Embryonic facial prominence (tissue), 1 donor: ENCODE data around the gene ADAM12.
"Not testable (repeated sequence)": the region's sequence is repeated elsewhere in the genome, so short reads cannot be mapped to it uniquely, and the experiment has no call there.

Experiments
- DNase-seq: peaks from one replicate; pipeline ENCODE4 v3.0.0-alpha.2; 2016; ENCODE audit errors: extremely low spot score

ADAM12 gene

DNA sequence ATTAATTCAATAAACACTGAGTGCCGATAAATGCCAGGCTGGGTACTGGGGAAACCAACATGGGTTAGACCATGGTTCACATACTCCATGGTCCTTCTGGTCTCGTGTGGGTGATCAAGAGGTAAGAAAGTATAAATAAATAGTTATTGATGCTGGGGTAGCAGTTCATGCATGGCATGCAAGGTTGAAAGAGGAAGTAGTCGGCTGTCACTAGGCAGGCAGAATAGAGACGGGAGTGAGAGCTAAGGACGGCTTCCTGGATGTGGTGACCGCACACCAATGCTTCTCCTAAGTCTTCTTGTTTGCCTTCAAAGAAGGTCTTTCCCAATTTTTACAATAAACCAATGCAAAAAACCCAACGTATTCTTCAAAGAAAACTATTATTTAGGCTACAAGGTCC, 208.6 kb downstream of the ADAM12 start:
- DNase-seq: no peak

GRCh38 chr10:126177417-126178030, 210.8 kb downstream of the ADAM12 start:
- DNase-seq: no peak

DNA sequence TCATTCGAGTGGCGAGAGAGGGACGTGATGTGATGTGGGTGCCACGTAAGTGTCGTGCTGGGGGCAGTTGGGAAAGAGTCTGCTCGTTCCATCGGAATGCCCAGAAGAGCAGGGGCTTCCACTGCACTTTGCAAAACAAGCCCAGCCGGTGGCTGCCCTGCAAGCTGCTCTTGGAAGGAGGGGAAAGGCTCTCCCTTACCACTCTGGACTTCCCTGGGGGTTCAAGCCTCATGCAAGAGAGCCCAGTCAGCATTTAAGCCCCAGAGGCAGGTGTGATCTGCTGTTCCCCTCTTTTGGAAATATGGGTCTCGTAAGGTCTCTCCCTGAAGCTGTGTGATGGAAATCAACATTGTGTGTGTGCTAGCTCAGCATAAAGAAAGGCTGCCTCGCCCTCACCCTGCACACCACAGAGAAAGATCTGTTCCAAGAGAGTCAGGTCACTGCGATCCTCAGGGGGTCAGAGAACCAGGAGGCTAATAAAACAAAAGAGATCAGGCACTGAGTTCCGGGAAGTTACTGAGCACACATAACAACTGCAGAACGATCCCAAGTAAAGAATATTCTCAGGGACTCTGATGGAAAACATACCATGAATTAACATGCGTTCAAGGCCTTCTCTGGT, 212.5 kb downstream of the ADAM12 start:
- no peak for DNase-seq

DNA sequence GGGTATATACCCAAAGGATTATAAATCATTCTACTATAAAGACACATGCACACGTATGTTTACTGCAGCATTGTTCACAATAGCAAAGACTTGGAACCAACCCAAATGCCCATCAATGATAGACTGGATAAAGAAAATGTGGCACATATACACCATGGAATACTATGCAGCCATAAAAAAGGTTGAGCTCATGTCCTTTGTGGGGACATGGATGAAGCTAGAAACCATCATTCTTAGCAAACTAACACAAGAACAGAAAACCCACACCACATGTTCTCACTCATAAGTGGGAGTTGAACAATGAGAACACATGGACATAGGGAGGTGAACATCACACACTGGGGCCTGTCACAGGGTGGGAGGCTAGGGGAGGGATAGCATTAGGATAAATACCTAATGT, 215.5 kb downstream of the ADAM12 start:
- not testable (repeated sequence) for DNase-seq

GRCh38 chr10:126171555-126171954, 216.7 kb downstream of the ADAM12 start:
- peak; percentile 72 for DNase-seq

- DNase-seq: no peak
These were observed 217.5 kb downstream of the ADAM12 start for GRCh38 chr10:126170776-126171175.

- no peak for DNase-seq
These were observed 217.9 kb downstream of the ADAM12 start for GRCh38 chr10:126170371-126170770.

DNA sequence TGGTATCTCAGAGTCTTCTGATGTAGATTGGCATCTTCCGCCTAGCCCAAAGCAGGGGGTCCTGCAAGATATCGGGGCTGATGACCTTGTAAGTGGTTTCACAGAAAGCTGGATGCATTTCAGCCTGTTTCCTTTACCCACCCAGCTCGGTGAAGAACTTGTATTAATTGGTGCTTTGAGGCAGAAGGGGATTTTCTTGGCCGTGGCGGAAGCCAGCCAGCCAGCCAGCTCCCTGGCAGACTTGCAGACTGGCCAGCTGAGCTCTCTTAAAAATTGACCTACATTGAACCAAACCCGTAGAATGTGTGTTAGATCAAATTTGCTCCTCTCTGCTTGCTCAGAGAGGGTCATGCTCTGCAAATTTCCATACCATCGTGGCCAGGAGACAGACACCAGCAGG, 218.4 kb downstream of the ADAM12 start:
- DNase-seq: no peak

DNA sequence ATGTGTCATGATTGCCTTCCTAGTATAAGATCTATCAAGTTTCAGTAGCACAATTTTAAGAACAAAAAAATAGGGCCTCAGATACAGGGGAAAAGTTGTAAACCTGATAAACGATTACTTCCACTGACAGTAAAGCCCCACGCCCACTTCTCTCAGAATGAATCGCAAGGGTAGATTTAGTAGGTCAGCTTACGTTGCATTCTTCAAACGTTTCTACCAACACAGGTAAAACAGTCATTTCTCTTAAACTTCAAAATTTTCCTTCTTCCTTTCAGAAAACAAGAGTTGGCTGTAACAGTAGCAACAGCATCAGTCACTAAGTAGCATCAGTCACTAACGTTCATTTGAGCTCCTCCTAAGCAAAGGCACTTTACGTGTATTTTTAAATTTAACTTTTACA, 221.5 kb downstream of the ADAM12 start:
- DNase-seq: no peak

DNA sequence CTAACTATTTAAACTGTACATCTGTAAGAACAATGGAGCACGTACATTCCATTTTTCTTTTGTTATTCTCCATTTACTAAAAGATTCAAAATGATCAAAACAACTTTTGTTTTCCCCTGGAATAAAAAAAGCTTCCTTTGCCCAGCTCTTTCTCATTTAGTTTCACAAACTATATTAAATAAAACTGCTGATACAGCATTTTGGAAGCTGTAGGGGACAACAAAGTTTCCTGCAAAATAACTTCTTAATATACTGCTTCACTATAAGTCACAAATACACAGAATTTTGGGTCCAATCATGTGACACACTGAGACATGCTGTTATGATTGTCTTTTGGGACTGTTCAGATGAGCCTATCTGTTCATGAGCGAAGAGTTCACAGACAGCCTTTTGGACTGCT, 222.4 kb downstream of the ADAM12 start:
- DNase-seq: no peak

DNA sequence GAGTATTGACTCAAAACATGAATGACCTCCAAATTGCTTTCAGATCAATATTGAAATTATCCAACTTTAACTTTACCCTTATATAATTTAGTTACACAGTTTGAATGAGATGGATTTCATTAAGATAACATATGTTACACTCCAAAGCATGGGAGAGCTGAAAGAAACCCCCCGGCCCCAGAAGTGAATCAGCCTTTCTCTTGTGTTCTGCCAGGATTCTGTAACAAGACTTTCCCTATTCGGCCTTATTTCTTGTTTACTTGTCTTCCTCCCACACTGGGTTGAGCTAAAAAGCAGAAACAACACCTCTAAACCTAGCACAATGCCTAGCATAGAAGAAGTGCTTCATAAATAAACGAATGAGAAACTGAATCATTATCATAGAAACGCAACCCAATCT, 224.8 kb downstream of the ADAM12 start:
- no peak for DNase-seq

DNA sequence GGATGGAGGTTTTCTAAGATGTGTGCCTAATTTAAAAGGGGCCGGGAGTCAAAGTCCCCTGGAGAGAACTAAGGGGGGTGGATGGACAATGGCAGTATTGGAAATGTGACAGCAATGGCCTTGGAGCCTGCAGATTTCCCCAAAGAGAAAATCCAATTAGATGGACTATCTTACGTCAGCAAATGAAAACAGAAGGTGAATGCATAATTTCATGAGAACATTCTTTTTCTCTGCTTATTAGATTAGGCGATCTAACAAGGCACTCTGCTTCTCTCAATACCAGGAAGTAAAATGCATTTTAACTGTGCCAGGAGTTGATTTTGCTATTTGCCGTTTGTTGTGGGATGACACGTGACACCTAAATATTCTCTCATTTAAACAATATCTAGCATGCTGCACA, 226.6 kb downstream of the ADAM12 start:
- DNase-seq: no peak

DNA sequence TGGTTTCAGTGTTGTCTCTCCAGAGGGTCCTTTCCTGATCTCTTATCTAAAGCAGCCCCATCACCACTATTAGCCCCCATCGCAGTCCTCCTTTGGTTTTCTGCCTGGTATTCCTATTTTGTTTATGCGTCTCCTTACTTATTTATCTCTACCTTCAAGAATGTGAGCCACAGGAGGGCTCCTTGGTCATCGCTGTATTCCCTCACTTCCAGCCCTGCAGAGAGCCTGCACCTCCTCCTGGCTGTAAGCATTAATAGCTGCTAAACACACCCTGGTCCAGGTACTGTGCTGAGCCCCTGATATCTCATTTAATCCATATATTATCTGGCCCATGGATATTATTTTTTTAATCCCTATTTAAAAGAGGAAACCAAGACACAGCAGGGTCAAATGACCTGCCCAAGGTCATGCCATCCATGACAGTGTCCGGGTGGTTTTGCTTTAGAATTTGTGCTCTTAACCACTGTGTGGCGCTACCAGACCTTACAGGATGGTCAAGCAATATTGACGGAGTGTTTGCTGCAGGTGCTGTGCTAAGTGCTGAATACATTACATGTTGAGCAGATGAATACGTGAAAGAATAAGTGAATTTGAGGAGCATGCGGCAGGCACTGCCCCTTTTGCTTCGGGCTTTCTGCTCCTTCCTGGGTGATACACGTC, 227.2 kb downstream of the ADAM12 start:
- no peak for DNase-seq

GRCh38 chr10:126160571-126160970, 227.7 kb downstream of the ADAM12 start:
- DNase-seq: no peak

DNA sequence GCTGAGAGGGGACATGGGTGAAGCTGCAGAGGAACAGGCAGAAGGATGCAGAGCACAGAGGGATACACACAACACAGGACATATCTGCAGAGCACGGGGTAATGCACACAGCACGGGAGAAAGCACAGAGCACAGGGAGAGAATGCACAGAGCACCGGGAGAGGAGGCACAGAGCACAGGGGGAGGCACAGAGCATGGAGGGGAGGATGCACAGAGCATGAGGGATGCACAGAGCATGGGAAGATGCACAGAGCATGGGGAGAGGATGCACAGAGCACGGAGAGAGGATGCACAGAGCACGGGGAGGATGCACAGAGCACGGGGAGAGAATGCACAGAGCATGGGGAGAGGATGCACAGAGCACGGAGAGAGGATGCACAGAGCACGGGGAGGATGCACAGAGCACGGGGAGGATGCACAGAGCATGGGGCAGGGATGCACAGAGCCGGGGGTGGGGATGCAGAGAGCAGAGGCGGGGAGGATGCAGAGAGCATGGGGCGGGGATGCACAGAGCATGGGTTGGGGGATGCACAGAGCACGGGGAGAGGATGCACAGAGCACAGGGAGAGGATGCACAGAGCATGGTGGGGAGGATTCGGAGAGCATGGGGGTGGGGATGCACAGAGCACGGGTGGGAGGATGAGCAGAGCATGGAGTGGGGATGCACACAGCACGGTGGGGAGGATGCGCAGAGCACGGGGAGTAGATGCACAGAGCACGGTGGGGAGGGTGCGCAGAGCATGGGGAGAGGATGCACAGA, 230.0 kb downstream of the ADAM12 start:
- DNase-seq: no peak

DNA sequence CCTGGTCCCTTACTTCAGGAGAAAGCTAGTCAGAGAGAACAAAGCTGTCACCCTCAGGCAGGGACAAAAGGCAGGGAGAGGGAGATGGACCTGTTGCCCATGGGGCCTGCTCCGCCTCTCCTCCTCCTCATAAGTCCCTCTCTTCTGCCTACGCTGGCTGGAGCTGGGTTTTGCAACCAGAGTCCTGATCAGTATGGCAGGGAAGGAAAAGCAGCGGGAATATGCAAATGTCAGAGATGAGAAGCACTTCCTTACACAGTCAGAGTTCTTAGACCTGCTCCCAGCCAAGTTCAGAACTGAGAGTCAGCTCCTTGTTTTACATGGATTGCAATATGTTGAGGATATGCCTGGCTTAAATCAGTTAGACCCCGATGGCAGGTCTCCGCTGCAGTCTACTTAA, 231.1 kb downstream of the ADAM12 start:
- no peak for DNase-seq

DNA sequence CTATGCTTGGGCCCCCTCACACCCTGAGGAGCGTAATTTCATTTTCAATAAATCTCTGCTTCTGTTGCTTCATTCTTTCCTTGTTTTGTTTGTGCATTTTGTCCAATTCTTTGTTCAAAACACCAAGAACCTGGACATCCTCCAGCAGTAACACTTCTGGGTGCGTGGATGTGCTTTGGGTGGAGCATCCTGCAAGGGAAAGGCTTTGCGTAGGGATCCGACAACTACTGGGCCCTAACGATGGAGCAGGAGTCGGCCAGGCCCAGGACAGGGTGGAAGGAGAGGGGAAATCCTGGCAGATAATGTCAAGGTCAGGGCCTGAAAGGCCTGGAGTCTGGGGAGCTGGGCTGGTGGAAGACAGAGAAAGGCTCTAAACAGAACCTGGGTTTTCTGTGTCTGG, 231.8 kb downstream of the ADAM12 start:
- no peak for DNase-seq

GRCh38 chr10:126156012-126156411, 232.3 kb downstream of the ADAM12 start:
- no peak for DNase-seq

GRCh38 chr10:126155528-126155927, 232.7 kb downstream of the ADAM12 start:
- DNase-seq: no peak

- DNase-seq: no peak
These were observed 234.3 kb downstream of the ADAM12 start for GRCh38 chr10:126153711-126154628.

DNA sequence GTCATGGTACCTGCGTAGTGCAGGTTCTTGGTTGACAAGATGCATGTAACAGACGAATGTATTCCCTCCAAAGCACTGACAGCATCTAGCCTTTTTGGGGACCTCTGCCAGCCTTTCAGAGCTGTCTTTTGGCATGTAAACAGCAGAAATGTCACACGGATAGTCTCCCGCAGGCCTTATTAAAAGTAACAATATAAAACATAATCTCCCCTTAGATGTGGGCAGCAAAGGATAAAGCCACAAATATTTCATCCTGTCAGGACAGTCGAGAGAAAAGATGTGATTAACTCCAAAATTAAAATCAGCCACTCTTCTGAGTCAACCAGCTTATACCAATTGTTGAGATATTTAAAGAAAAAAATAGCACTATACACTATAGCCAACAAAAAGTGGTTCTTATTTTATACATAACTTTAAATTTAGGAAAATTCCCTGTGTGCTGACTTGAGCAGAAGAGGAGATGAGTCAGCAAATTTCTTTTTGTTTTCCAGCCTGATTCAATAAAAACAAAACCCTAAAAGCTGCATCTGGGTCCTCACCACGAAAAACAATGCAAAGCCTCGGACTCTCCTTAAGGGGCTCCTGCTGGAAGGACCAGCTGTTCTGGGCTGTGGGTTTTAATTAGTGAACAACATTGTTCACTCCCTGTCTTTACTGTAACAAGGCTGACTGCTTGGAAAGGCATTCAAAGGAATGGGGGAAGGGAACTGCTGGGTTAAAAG, 240.2 kb downstream of the ADAM12 start:
- DNase-seq: peak; percentile 76
